DND-41 (cell line): ENCODE data around the gene BUD31.
A peak's percentile ranks its signal among the peaks of the same experiment; 100 is the strongest.

ENCODE experiments used
- ATAC-seq: fragments of 200-7000 bp; cut with Tn5 transposase; 3 replicates; pipeline ENCODE4 v1.9.1; 2021; ENCODE audit warnings: low read depth; ENCODE audit not compliant: insufficient read depth
- DNase-seq: peaks from one replicate; pipeline ENCODE4 v3.0.0-alpha.2; 2020
- H2AFZ ChIP-seq: 2 replicates; pipeline ENCODE4 v1.6.0; 2012; ENCODE audit warnings: low read depth, low read length
- H3K27ac ChIP-seq: 2 replicates; pipeline ENCODE4 v1.5.1; 2012; ENCODE audit warnings: low read length, inconsistent platforms
- H3K27me3 ChIP-seq: fragments of 200-600 bp; sonication (generic); 2 replicates; pipeline ENCODE4 v1.6.0; 2012; ENCODE audit warnings: low read length, mild to moderate bottlenecking, inconsistent platforms; ENCODE audit not compliant: insufficient read depth, poor library complexity
- H3K36me3 ChIP-seq: 2 replicates; pipeline ENCODE4 v1.5.1; 2012; ENCODE audit warnings: low read length, inconsistent platforms; ENCODE audit not compliant: insufficient read depth
- H3K4me1 ChIP-seq: 2 replicates; pipeline ENCODE4 v1.5.1; 2012; ENCODE audit warnings: mild to moderate bottlenecking, low read length; ENCODE audit not compliant: insufficient read depth
- H3K4me2 ChIP-seq: 2 replicates; pipeline ENCODE4 v1.6.0; 2012; ENCODE audit warnings: mild to moderate bottlenecking, moderate library complexity, low read length, inconsistent platforms; ENCODE audit not compliant: insufficient read depth
- H3K4me3 ChIP-seq, 2 experiments: fragments of 200-600 bp in 1 of 2; shearing (Covaris generic) in 1 of 2; 2 replicates each; pipeline ENCODE4 v1.5.1; 2012 to 2016; ENCODE audit warnings: inconsistent platforms in 2 of 2, low read length in 2 of 2, mild to moderate bottlenecking in 2 of 2, low read depth in 1 of 2, moderate library complexity in 1 of 2
- H3K79me2 ChIP-seq: 2 replicates; pipeline ENCODE4 v1.6.0; 2012; ENCODE audit warnings: low read length, inconsistent platforms; ENCODE audit not compliant: insufficient read depth
- H3K9ac ChIP-seq: 2 replicates; pipeline ENCODE4 v1.6.0; 2012; ENCODE audit warnings: low read depth, mild to moderate bottlenecking, inconsistent platforms, low read length, moderate library complexity
- H3K9me3 ChIP-seq: 2 replicates; pipeline ENCODE4 v1.5.1; 2012; ENCODE audit warnings: low read length, moderate library complexity, mild to moderate bottlenecking, inconsistent platforms; ENCODE audit not compliant: insufficient read depth, severe bottlenecking
- H4K20me1 ChIP-seq: 2 replicates; pipeline ENCODE4 v1.6.0; 2012; ENCODE audit warnings: low read length; ENCODE audit not compliant: insufficient read depth
- CTCF ChIP-seq: IDR thresholded peaks from 2 replicates; pipeline ENCODE4 v1.5.1; 2012; ENCODE audit warnings: borderline replicate concordance, low read length, moderate library complexity, mild to moderate bottlenecking; ENCODE audit not compliant: poor library complexity, severe bottlenecking; ENCODE audit errors: extremely low read depth
- EZH2 ChIP-seq: IDR thresholded peaks from 3 replicates; pipeline ENCODE4 v1.6.1; 2012; ENCODE audit warnings: borderline replicate concordance, low read depth, mild to moderate bottlenecking, moderate library complexity, low read length, inconsistent platforms; ENCODE audit not compliant: severe bottlenecking

Gene BUD31

DNA sequence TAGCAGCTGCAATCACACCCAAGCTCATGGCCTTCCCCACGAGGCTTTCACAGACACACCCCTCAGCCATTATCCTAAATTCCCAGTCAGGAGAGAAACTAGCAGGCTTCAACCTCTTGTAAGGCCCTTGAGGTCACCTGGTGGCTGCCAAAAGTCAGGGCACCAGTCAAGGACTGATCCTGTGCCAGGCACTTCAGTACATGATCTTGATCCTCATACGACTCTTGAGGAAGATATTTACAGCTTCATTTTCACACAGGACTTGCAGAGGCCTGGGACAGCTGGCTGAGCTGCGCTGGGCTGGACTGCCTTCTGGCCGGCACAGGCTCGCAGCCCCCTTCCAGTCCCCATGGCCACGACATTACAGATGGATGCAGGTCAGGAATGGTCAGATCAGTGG is 9.2 kb upstream of the BUD31 start:
- H3K27me3 ChIP-seq, result no peaks in the 10 kb centered on the region
- DNase-seq (no peak), ATAC-seq (0 out of 3 replicates have a peak, but pooled peaks have one; percentile 1)
- no peaks in the 10 kb centered on the region for H3K9me3 ChIP-seq
- no peak overlapping the region for H3K27ac ChIP-seq
- H2AFZ ChIP-seq, result no peak overlapping the region
- TF ChIP-seq EZH2 (no peak), CTCF (no peak)
- no peak overlapping the region for H3K9ac ChIP-seq
- no peak overlapping the region for H3K4me3 ChIP-seq
- peaks cover 93% of the 10 kb centered on the region for H3K36me3 ChIP-seq
- peaks cover 73% of the 10 kb centered on the region for H4K20me1 ChIP-seq
- peaks cover 32% of the 10 kb centered on the region for H3K79me2 ChIP-seq
- H3K4me1 ChIP-seq, result peaks cover 6% of the 10 kb centered on the region
- no peak overlapping the region for H3K4me2 ChIP-seq

- no peak for DNase-seq
- peaks cover 81% of the 10 kb centered on the region for H3K36me3 ChIP-seq
- H2AFZ ChIP-seq, result no peak overlapping the region
- peaks cover 73% of the 10 kb centered on the region for H4K20me1 ChIP-seq
- H3K27me3 ChIP-seq, result no peaks in the 10 kb centered on the region
- H3K27ac ChIP-seq, result no peak overlapping the region
- no peaks in the 10 kb centered on the region for H3K9me3 ChIP-seq
- TF ChIP-seq CTCF (no peak), EZH2 (no peak)
- ATAC-seq, result no peak
- H3K79me2 ChIP-seq, result peaks cover 61% of the 10 kb centered on the region
- H3K4me1 ChIP-seq, result peaks cover 36% of the 10 kb centered on the region
- no peak overlapping the region for H3K9ac ChIP-seq
- H3K4me3 ChIP-seq, result no peak overlapping the region
- H3K4me2 ChIP-seq, result no peak overlapping the region
Measured at GRCh38 chr7:99402854-99403253, 5.9 kb upstream of the BUD31 start.

- Histone ChIP-seq H3K4me2 (no peak overlapping the region), H3K9me3 (no peaks in the 10 kb centered on the region), H3K79me2 (peaks cover 66% of the 10 kb centered on the region), H2AFZ (no peak overlapping the region), H3K4me1 (peaks cover 36% of the 10 kb centered on the region), H3K4me3 (no peak overlapping the region), H3K27ac (no peak overlapping the region), H3K27me3 (no peaks in the 10 kb centered on the region), H3K36me3 (peaks cover 76% of the 10 kb centered on the region), H4K20me1 (peaks cover 66% of the 10 kb centered on the region), H3K9ac (no peak overlapping the region)
- DNase-seq (no peak), ATAC-seq (no peak)
- TF ChIP-seq EZH2, result no peak
- TF ChIP-seq CTCF, result no peak
Measured at GRCh38 chr7:99403764-99404163, 5.0 kb upstream of the BUD31 start.
